H9 (cell line): ENCODE results near the gene TMPRSS9. TPM values are rescaled to one million over a fixed set of nuclear protein-coding genes. Genes with fewer than 3 reads are reported as not detected.

Source experiments
- DNase-seq: peaks from one replicate; pipeline ENCODE4 v3.0.0-alpha.2; 2017
- H2AFZ ChIP-seq: one replicate; pipeline ENCODE4 v1.6.1; 2013; ENCODE audit warnings: mild to moderate bottlenecking, low read length, control low read depth, moderate library complexity
- H2AK5ac ChIP-seq: 2 replicates; pipeline ENCODE4 v1.6.1; 2013; ENCODE audit warnings: low read length, control low read depth, mixed read lengths; ENCODE audit not compliant: insufficient read length
- H2BK120ac ChIP-seq: one replicate; pipeline ENCODE4 v1.6.1; 2013; ENCODE audit warnings: low read depth, mild to moderate bottlenecking, low read length, control low read depth, inconsistent platforms; ENCODE audit not compliant: poor library complexity, severe bottlenecking
- H2BK12ac ChIP-seq: 2 replicates; pipeline ENCODE4 v1.6.1; 2013; ENCODE audit warnings: low read length, control low read depth, mixed read lengths, low read depth; ENCODE audit not compliant: insufficient read length
- H2BK15ac ChIP-seq: 2 replicates; pipeline ENCODE4 v1.6.1; 2013; ENCODE audit warnings: low read depth, low read length, control low read depth
- H2BK20ac ChIP-seq: one replicate; pipeline ENCODE4 v1.6.1; 2013; ENCODE audit warnings: low read depth, mild to moderate bottlenecking, low read length, control low read depth, inconsistent platforms; ENCODE audit not compliant: poor library complexity, severe bottlenecking
- H2BK5ac ChIP-seq: 2 replicates; pipeline ENCODE4 v1.6.1; 2013; ENCODE audit warnings: low read length, control low read depth, mixed read lengths; ENCODE audit not compliant: insufficient read length
- H3K14ac ChIP-seq: 2 replicates; pipeline ENCODE4 v1.6.1; 2013; ENCODE audit warnings: low read length, control low read depth; ENCODE audit not compliant: insufficient read depth
- H3K18ac ChIP-seq: 2 replicates; pipeline ENCODE4 v1.6.1; 2013; ENCODE audit warnings: low read depth, mild to moderate bottlenecking, mixed read lengths, low read length, control low read depth; ENCODE audit not compliant: insufficient read length
- H3K23ac ChIP-seq: 2 replicates; pipeline ENCODE4 v1.6.1; 2013; ENCODE audit warnings: low read length, control low read depth, mixed read lengths, low read depth; ENCODE audit not compliant: insufficient read length
- H3K23me2 ChIP-seq: 2 replicates; pipeline ENCODE4 v1.6.1; 2013; ENCODE audit warnings: low read depth, mild to moderate bottlenecking, mixed read lengths, low read length, control low read depth; ENCODE audit not compliant: insufficient read length, poor library complexity, severe bottlenecking
- H3K27ac ChIP-seq: 2 replicates; pipeline ENCODE4 v1.5.1; 2013; ENCODE audit warnings: low read length, control low read depth, mixed read lengths, low read depth; ENCODE audit not compliant: insufficient read length
- H3K27me3 ChIP-seq: 2 replicates; pipeline ENCODE4 v1.6.1; 2013; ENCODE audit warnings: low read length, control low read depth, inconsistent platforms; ENCODE audit not compliant: insufficient read depth
- H3K4ac ChIP-seq: 2 replicates; pipeline ENCODE4 v1.6.1; 2013; ENCODE audit warnings: low read depth, mild to moderate bottlenecking, control low read depth, inconsistent platforms, low read length, moderate library complexity
- H3K4me1 ChIP-seq: 2 replicates; pipeline ENCODE4 v1.6.1; 2013; ENCODE audit warnings: low read length, control low read depth, inconsistent platforms; ENCODE audit not compliant: insufficient read depth
- H3K4me2 ChIP-seq: 2 replicates; pipeline ENCODE4 v1.6.1; 2013; ENCODE audit warnings: low read length, control low read depth, mixed read lengths; ENCODE audit not compliant: insufficient read length, insufficient read depth
- H3K56ac ChIP-seq: 2 replicates; pipeline ENCODE4 v1.6.1; 2013; ENCODE audit warnings: low read depth, mild to moderate bottlenecking, mixed read lengths, low read length, control low read depth; ENCODE audit not compliant: insufficient read length
- H3K79me1 ChIP-seq: 2 replicates; pipeline ENCODE4 v1.6.1; 2013; ENCODE audit warnings: low read depth, mild to moderate bottlenecking, moderate library complexity, low read length, control low read depth, inconsistent platforms; ENCODE audit not compliant: insufficient read depth, poor library complexity, severe bottlenecking
- H3K79me2 ChIP-seq: 2 replicates; pipeline ENCODE4 v1.6.1; 2013; ENCODE audit warnings: low read length, control low read depth, inconsistent platforms; ENCODE audit not compliant: insufficient read depth
- H3K9ac ChIP-seq: 2 replicates; pipeline ENCODE4 v1.6.1; 2013; ENCODE audit warnings: low read length, control low read depth, mixed read lengths; ENCODE audit not compliant: insufficient read length; ENCODE audit errors: extremely low read depth
- H3K9me3 ChIP-seq: one replicate; pipeline ENCODE4 v1.6.1; 2013; ENCODE audit warnings: low read depth, low read length, inconsistent platforms; ENCODE audit not compliant: control insufficient read depth
- H3T11ph ChIP-seq: one replicate; pipeline ENCODE4 v1.6.1; 2013; ENCODE audit warnings: mild to moderate bottlenecking, low read length, control low read depth, inconsistent platforms
- H4K20me1 ChIP-seq: one replicate; pipeline ENCODE4 v1.6.1; 2013; ENCODE audit not compliant: control insufficient read depth, insufficient read length, insufficient read depth
- H4K5ac ChIP-seq: 2 replicates; pipeline ENCODE4 v1.6.1; 2013; ENCODE audit warnings: low read depth, mild to moderate bottlenecking, mixed read lengths, low read length, control low read depth; ENCODE audit not compliant: insufficient read length
- H4K8ac ChIP-seq: replicated peaks from 2 replicates; pipeline ENCODE4 v1.6.1; 2013; ENCODE audit warnings: low read length, control low read depth, mixed read lengths, low read depth; ENCODE audit not compliant: insufficient read length
- H4K91ac ChIP-seq: 2 replicates; pipeline ENCODE4 v1.6.1; 2013; ENCODE audit warnings: low read depth, mild to moderate bottlenecking, moderate library complexity, mixed read lengths, low read length, control low read depth; ENCODE audit not compliant: insufficient read length
- H3K27ac Mint-ChIP-seq, 3 experiments: 2 replicates in 2 of 3; 3 replicates in 1 of 3; pipeline ENCODE4 v1.8.0; 2020 to 2021; ENCODE audit warnings: mixed read lengths in 3 of 3, mild to moderate bottlenecking in 1 of 3, moderate library complexity in 1 of 3
- H3K27me3 Mint-ChIP-seq: 2 replicates; pipeline ENCODE4 v1.8.0; 2021; ENCODE audit warnings: low read depth, mild to moderate bottlenecking, moderate library complexity, mixed read lengths
- H3K36me3 Mint-ChIP-seq, 3 experiments: 2 replicates in 2 of 3; 3 replicates in 1 of 3; pipeline ENCODE4 v1.8.0; 2020 to 2021; ENCODE audit warnings: low read depth in 3 of 3, mixed read lengths in 3 of 3; ENCODE audit not compliant: insufficient read depth in 1 of 3
- H3K4me1 Mint-ChIP-seq, 2 experiments: 2 replicates each; pipeline ENCODE4 v1.8.0; 2020; ENCODE audit warnings: mixed read lengths in 2 of 2
- H3K4me3 Mint-ChIP-seq, 2 experiments: 2 replicates in 1 of 2; 3 replicates in 1 of 2; pipeline ENCODE4 v1.8.0; 2020 to 2021; ENCODE audit warnings: mild to moderate bottlenecking in 2 of 2, mixed read lengths in 2 of 2, moderate library complexity in 1 of 2
- H3K9me3 Mint-ChIP-seq, 2 experiments: 2 replicates in 1 of 2; 3 replicates in 1 of 2; pipeline ENCODE4 v1.8.0; 2020; ENCODE audit warnings: mild to moderate bottlenecking in 2 of 2, mixed read lengths in 2 of 2, moderate library complexity in 1 of 2
- CTCF ChIP-seq: fragments of 200-600 bp; sonication (generic); conservative IDR thresholded peaks from 3 replicates; pipeline ENCODE4 v1.8.0; 2021; ENCODE audit warnings: antibody characterized with exemption, mild to moderate bottlenecking
- WGBS: extraction: QIAGEN DNeasy Blood & Tissue Kit; methylation state at CpG from one replicate; pipeline ENCODE4 v1.1.7; 2013; ENCODE audit warnings: missing lambda C conversion rate, low lambda C conversion rate, mixed read lengths; ENCODE audit not compliant: insufficient read length; ENCODE audit errors: extremely low coverage; 5-methylcytosine and 5-hydroxymethylcytosine counted together
- total RNA-seq: library from RNA; stranded (reverse); gene quantifications from 2 replicates; pipeline ENCODE4 v1.2.1, GENCODE V29; 2021

TMPRSS9 gene
- total RNA-seq, 1 experiment from 2014 or later: 0.24 TPM

GRCh38 chr19:2319551-2319950 is 40.5 kb upstream of the TMPRSS9 start:
- H3K27me3 Mint-ChIP-seq: peaks cover 17% of the 10 kb centered on the region
- no peak overlapping the region for H2AFZ ChIP-seq
- H3K79me1 ChIP-seq: no peaks in the 10 kb centered on the region
- no peak overlapping the region for H3K56ac ChIP-seq
- H3K9me3 Mint-ChIP-seq: peaks cover 0 to 9% of the 10 kb centered on the region in 2 experiments; a peak in 3 of 5 replicates
- H4K5ac ChIP-seq: no peak overlapping the region
- no peaks in the 10 kb centered on the region for H3K9me3 ChIP-seq
- H3K4me1 Mint-ChIP-seq: 0 out of 4 replicates have a peak, but pooled peaks cover 6 to 12% of the 10 kb centered on the region in 2 experiments
- H4K91ac ChIP-seq: no peak overlapping the region
- no peaks in the 10 kb centered on the region for H4K20me1 ChIP-seq
- H3K23ac ChIP-seq: no peak overlapping the region
- no peak overlapping the region for H3K4ac ChIP-seq
- TF ChIP-seq CTCF: no peak
- no peak overlapping the region for H3K4me2 ChIP-seq
- no peak overlapping the region; the same call in 1 of the 2 replicates for H3K14ac ChIP-seq
- H3K27ac ChIP-seq: no peak overlapping the region
- no CpG with 5 or more reads among the region's 20 CpGs for WGBS
- no peak overlapping the region for H2BK20ac ChIP-seq
- no peak overlapping the region for H3K4me3 Mint-ChIP-seq
- peaks cover 2 to 20% (median 17%) of the 10 kb centered on the region in 3 experiments; a peak in 6 of 7 replicates for H3K36me3 Mint-ChIP-seq
- H3K27ac Mint-ChIP-seq: no peak overlapping the region
- no peak overlapping the region for H2BK5ac ChIP-seq
- H2BK120ac ChIP-seq: no peak overlapping the region
- H3T11ph ChIP-seq: no peak overlapping the region
- no peaks in the 10 kb centered on the region for H3K4me1 ChIP-seq
- no peak overlapping the region for H2BK12ac ChIP-seq
- no peak overlapping the region for H3K9ac ChIP-seq
- H2AK5ac ChIP-seq: no peak overlapping the region
- no peaks in the 10 kb centered on the region for H3K23me2 ChIP-seq
- no peak overlapping the region for H2BK15ac ChIP-seq
- H3K27me3 ChIP-seq: no peaks in the 10 kb centered on the region
- H3K18ac ChIP-seq: no peak overlapping the region
- no peak overlapping the region for H4K8ac ChIP-seq
- H3K79me2 ChIP-seq: no peaks in the 10 kb centered on the region
- DNase-seq: no peak
